ENCODE results near the gene PGP. TPM values are rescaled to one million over a fixed set of nuclear protein-coding genes. Genes with fewer than 3 reads are reported as not detected.

PGP gene
- total and polyA plus RNA-seq, 2 of the 4 experiments (the other 2 are of a cell fraction), result 4.1 to 9.4 TPM

DNA sequence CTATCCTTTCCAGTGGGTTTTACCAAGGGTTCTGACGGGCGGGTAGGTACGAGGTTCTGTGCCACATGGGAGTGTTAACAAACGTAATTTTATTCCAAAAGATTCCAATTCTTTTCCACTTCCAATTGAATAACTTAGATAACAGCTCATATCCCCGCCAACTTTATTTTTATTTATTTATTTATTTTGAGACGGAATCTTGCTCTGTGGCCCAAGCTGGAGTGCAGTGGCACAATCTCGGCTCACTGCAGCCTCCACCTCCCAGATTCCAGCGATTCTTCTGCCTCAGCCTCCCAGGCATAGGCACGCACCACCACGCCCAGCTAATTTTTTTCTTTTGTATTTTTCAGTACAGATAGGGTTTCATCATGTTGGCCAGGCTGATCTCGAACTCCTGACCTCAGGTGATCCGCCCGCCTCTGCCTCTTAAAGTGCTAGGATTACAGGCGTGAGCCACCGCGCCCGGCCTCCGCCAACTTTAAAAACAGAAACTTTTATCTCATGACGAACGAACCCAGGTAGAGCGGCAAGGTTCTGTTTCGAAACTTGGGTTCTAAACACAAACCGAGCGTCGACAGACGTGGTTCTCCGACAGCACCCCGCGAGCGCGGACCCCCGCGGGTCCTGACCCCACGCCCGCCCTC, 36.1 kb upstream of the PGP start:
- no peak overlapping the region for H3K18ac ChIP-seq (ENCODE audit: low read depth, low read length)
- H3K79me1 ChIP-seq (ENCODE audit: low read depth in 1 of 2, low read length in 2 of 2), result peaks cover 18 to 45% of the 10 kb centered on the region in 2 experiments; a peak in 3 of 4 replicates
- no peak overlapping the region for H2BK120ac ChIP-seq (ENCODE audit: low read depth, low read length)
- DNase-seq (no peak), ATAC-seq (ENCODE audit: low read depth) (peak; percentile 4)
- dilution Hi-C loops (cut with HindIII; ENCODE audit: low sequenced_read_pairs, unreplicated experiment) (no loop called here), in situ Hi-C loops (cut with MboI; ENCODE audit: low sequenced_read_pairs) (loop anchor here (10.0 kb wide), 1 partner anchor 254 kb away; no protein-coding TSS in a partner anchor), intact Hi-C loops (cut with micrococcal nuclease) (no loop called here)
- H4K20me1 ChIP-seq (ENCODE audit: insufficient read depth, low read length), result peaks cover 16% of the 10 kb centered on the region
- no peaks in the 10 kb centered on the region for H3K9me3 ChIP-seq (ENCODE audit: control insufficient read depth, insufficient read depth, low read length)
- 0% methylated on average over 18 of the region's 35 CpGs; no CpG with 5 or more reads in 1 of the 2 experiments for WGBS, 2 experiments (ENCODE audit: extremely low coverage in 2 of 2, insufficient read length in 1 of 2)
- peak overlapping the region; percentile 60 for H3K14ac ChIP-seq (replicated peaks; ENCODE audit: low read depth, low read length)
- peak overlapping the region; percentile 0 for H2BK5ac ChIP-seq (ENCODE audit: low read depth, low read length, poor library complexity, severe bottlenecking)
- H4K5ac ChIP-seq (ENCODE audit: low read depth, low read length), result peak overlapping the region; percentile 30
- peak overlapping the region; percentile 84 for H2AK9ac ChIP-seq (replicated peaks; ENCODE audit: low read depth, low read length, poor library complexity)
- ChIA-PET POLR2A (ENCODE audit: unreplicated experiment) (no interaction called here), CTCF (interaction anchor here (0.9 kb wide), 2 partner anchors 9 to 12 kb away, joined by 3 to 4 read pairs; no protein-coding TSS in a partner anchor)
- peak overlapping the region in 1 of 2 experiments; percentile 55; a peak in 1 of 4 replicates for H4K8ac ChIP-seq (ENCODE audit: low read depth in 2 of 2, low read length in 2 of 2)
- H3K9me1 ChIP-seq (ENCODE audit: insufficient read depth, low read length), result 0 out of 2 replicates have a peak, but pooled peaks cover 2% of the 10 kb centered on the region
- peak overlapping the region; percentile 62 for H3K9ac ChIP-seq (ENCODE audit: low read depth, low read length)
- H2BK15ac ChIP-seq (ENCODE audit: low read depth, low read length), result no peak overlapping the region
- no peaks in the 10 kb centered on the region for H3K27me3 ChIP-seq (ENCODE audit: control insufficient read depth, insufficient read depth, low read length)
- peak overlapping the region; percentile 52 for H3K4me3 ChIP-seq (ENCODE audit: insufficient read depth, low read depth, low read length)
- H2AFZ ChIP-seq (replicated peaks; ENCODE audit: low read length, poor library complexity), result peak overlapping the region; percentile 89
- peak overlapping the region; percentile 13; the same call in 1 of the 2 replicates for H4K91ac ChIP-seq (ENCODE audit: insufficient read depth, low read depth, low read length)
- no peak overlapping the region for H2BK20ac ChIP-seq (ENCODE audit: low read depth, low read length)
- TF ChIP-seq BHLHE40 (IDR thresholded peaks at IDR 0.05; ENCODE audit: low read depth, low read length) (peak; percentile 12; the same call in 1 of the 2 replicates), FOS (IDR thresholded peaks at IDR 0.05; ENCODE audit: low read depth, low read length) (no peak)
- peaks cover 32% of the 10 kb centered on the region for H3K36me3 ChIP-seq (ENCODE audit: control insufficient read depth, insufficient read depth, low read length)
- BruUV-seq (replicated peaks), result no TSS peak
- peak overlapping the region; percentile 29; the same call in 1 of the 2 replicates for H2AK5ac ChIP-seq (ENCODE audit: low read depth, low read length)
- H3K23ac ChIP-seq (ENCODE audit: low read depth, low read length), result peak overlapping the region; percentile 56; the same call in 1 of the 2 replicates
- H3K27ac ChIP-seq (ENCODE audit: insufficient read depth, low read length), result peak overlapping the region; percentile 38
- H3K4ac ChIP-seq (ENCODE audit: low read depth, low read length), result peak overlapping the region; percentile 76
- H3K56ac ChIP-seq (ENCODE audit: extremely low read depth, insufficient read depth, low read length), result peak overlapping the region; percentile 55; the same call in 1 of the 2 replicates
- peak overlapping the region; percentile 70 for H3K4me2 ChIP-seq (ENCODE audit: low read depth, low read length)
- peaks cover 9% of the 10 kb centered on the region for H3K4me1 ChIP-seq (ENCODE audit: control insufficient read depth, insufficient read depth, low read length)
